H1 (cell line): ENCODE measurements around the gene ZSCAN29. TPM values are rescaled to one million over a fixed set of nuclear protein-coding genes. Genes with fewer than 3 reads are reported as not detected.

Experiments used
- CTCF ChIA-PET: fragments of 300-600 bp; sonication (Branson Sonifier 250); formaldehyde crosslinking; loops from one replicate; lab custom pipeline; 2021; ENCODE audit not compliant: partially characterized antibody; lab: Charles Lee
- POLR2A ChIA-PET: fragments of 300-600 bp; sonication (Branson Sonifier 250); formaldehyde crosslinking; loops from one replicate; lab custom pipeline; 2021; ENCODE audit warnings: inconsistent platforms; ENCODE audit not compliant: partially characterized antibody; lab: Charles Lee
- DNase-seq, 2 experiments: peaks; one replicate each; pipeline versions ENCODE4 v3.0.0 to v3.0.0-alpha.2; 2010 to 2022; ENCODE audit warnings: low spot score in 2 of 2, low read depth in 1 of 2, mixed read lengths in 1 of 2
- FAIRE-seq: peaks from 2 replicates; lab custom pipeline; 2011; peaks lifted over from hg19 to GRCh38; lab: Jason Lieb, UNC
- H2AFZ ChIP-seq: 2 replicates; pipeline ENCODE4 v1.8.1; 2012; ENCODE audit warnings: low read length, inconsistent platforms
- H2AK5ac ChIP-seq: 2 replicates; pipeline ENCODE4 v1.6.1; 2013; ENCODE audit warnings: low read depth, low read length
- H2BK120ac ChIP-seq: replicated peaks from 2 replicates; pipeline ENCODE3; 2013; ENCODE audit warnings: low read depth, low read length, inconsistent platforms
- H2BK12ac ChIP-seq: 2 replicates; pipeline ENCODE4 v1.6.1; 2013; ENCODE audit warnings: low read depth, low read length
- H2BK15ac ChIP-seq: 2 replicates; pipeline ENCODE4 v1.6.1; 2013; ENCODE audit warnings: low read length
- H2BK20ac ChIP-seq: 2 replicates; pipeline ENCODE4 v1.6.1; 2013; ENCODE audit warnings: low read length
- H2BK5ac ChIP-seq: 2 replicates; pipeline ENCODE4 v1.6.1; 2013; ENCODE audit warnings: low read depth, low read length
- H3K14ac ChIP-seq: 2 replicates; pipeline ENCODE4 v1.6.1; 2013; ENCODE audit warnings: inconsistent platforms; ENCODE audit not compliant: insufficient read length
- H3K18ac ChIP-seq: 2 replicates; pipeline ENCODE4 v1.6.1; 2013; ENCODE audit warnings: low read length; ENCODE audit errors: extremely low read depth
- H3K23ac ChIP-seq: 2 replicates; pipeline ENCODE4 v1.6.1; 2013; ENCODE audit warnings: inconsistent platforms; ENCODE audit not compliant: insufficient read length
- H3K23me2 ChIP-seq: 2 replicates; pipeline ENCODE4 v1.6.1; 2013; ENCODE audit warnings: low read depth, low read length
- H3K27ac ChIP-seq: 2 replicates; pipeline ENCODE4 v1.6.1; 2011; ENCODE audit warnings: low read depth, low read length, inconsistent platforms
- H3K27me3 ChIP-seq, 4 experiments: replicated peaks in 1 of 4; 1 replicate in 1 of 4; 2 replicates in 3 of 4; pipeline versions ENCODE4 v1.6.1 to v1.8.1; 2011 to 2013; ENCODE audit warnings: low read length in 3 of 4, mild to moderate bottlenecking in 3 of 4, inconsistent platforms in 2 of 4, mixed read lengths in 2 of 4, moderate library complexity in 1 of 4; ENCODE audit not compliant: control insufficient read depth in 3 of 4, insufficient read depth in 3 of 4; ENCODE audit errors: extremely low read depth in 1 of 4
- H3K36me3 ChIP-seq, 4 experiments: 2 replicates each; pipeline versions ENCODE4 v1.6.1 to v1.8.1; 2011 to 2013; ENCODE audit warnings: mild to moderate bottlenecking in 4 of 4, low read length in 3 of 4, moderate library complexity in 2 of 4, control low read depth in 1 of 4, inconsistent platforms in 1 of 4; ENCODE audit not compliant: insufficient read depth in 4 of 4, control insufficient read depth in 2 of 4
- H3K4ac ChIP-seq: replicated peaks from 2 replicates; pipeline ENCODE3; 2013; ENCODE audit warnings: low read length, low read depth, mixed read lengths, inconsistent platforms; ENCODE audit not compliant: insufficient read length
- H3K4me1 ChIP-seq, 4 experiments: replicated peaks in 1 of 4; 1 replicate in 1 of 4; 2 replicates in 3 of 4; pipeline versions ENCODE4 v1.6.1 to v1.8.1; 2011 to 2013; ENCODE audit warnings: low read length in 3 of 4, inconsistent platforms in 2 of 4, mixed read lengths in 1 of 4; ENCODE audit not compliant: insufficient read depth in 4 of 4, control insufficient read depth in 3 of 4
- H3K4me2 ChIP-seq, 2 experiments: 2 replicates each; pipeline versions ENCODE4 v1.6.1 to v1.8.1; 2011 to 2013; ENCODE audit warnings: low read depth in 2 of 2, low read length in 2 of 2, control low read depth in 1 of 2, inconsistent platforms in 1 of 2, mild to moderate bottlenecking in 1 of 2; ENCODE audit not compliant: insufficient read depth in 1 of 2
- H3K4me3 ChIP-seq, 4 experiments: fragments of 200-600, 300-600 bp in 1 of 4; sonication (generic), shearing (Covaris generic), sonication (Bioruptor Twin) in 1 of 4; 2 replicates each; pipeline versions ENCODE4 v1.5.1 to v1.8.1; 2011 to 2016; ENCODE audit warnings: low read length in 4 of 4, low read depth in 3 of 4, control low read depth in 2 of 4, inconsistent platforms in 2 of 4, mild to moderate bottlenecking in 2 of 4, mixed read lengths in 1 of 4, moderate library complexity in 1 of 4; ENCODE audit not compliant: insufficient read depth in 2 of 4; ENCODE audit errors: extremely low read depth in 1 of 4
- H3K56ac ChIP-seq: replicated peaks from 2 replicates; pipeline ENCODE3; 2013; ENCODE audit warnings: low read depth, mild to moderate bottlenecking, mixed read lengths, low read length, inconsistent platforms; ENCODE audit not compliant: insufficient read length
- H3K79me1 ChIP-seq: 2 replicates; pipeline ENCODE4 v1.6.1; 2013; ENCODE audit warnings: low read depth, low read length, control low read depth
- H3K79me2 ChIP-seq, 2 experiments: 2 replicates each; pipeline versions ENCODE4 v1.6.1 to v1.8.1; 2012 to 2013; ENCODE audit warnings: low read length in 2 of 2, mild to moderate bottlenecking in 2 of 2, inconsistent platforms in 1 of 2; ENCODE audit not compliant: insufficient read depth in 2 of 2, control insufficient read depth in 1 of 2
- H3K9ac ChIP-seq, 4 experiments: replicated peaks in 1 of 4; 1 replicate in 1 of 4; 2 replicates in 3 of 4; pipeline versions ENCODE4 v1.6.1 to v1.8.1; 2011 to 2013; ENCODE audit warnings: low read depth in 3 of 4, low read length in 3 of 4, control low read depth in 2 of 4, mild to moderate bottlenecking in 2 of 4, moderate library complexity in 2 of 4, inconsistent platforms in 1 of 4; ENCODE audit errors: extremely low read depth in 1 of 4
- H3K9me3 ChIP-seq, 2 experiments: 2 replicates each; pipeline versions ENCODE4 v1.6.1 to v1.8.1; 2012 to 2013; ENCODE audit warnings: mild to moderate bottlenecking in 2 of 2, moderate library complexity in 2 of 2, control low read depth in 1 of 2, inconsistent platforms in 1 of 2, low read depth in 1 of 2, low read length in 1 of 2, mixed read lengths in 1 of 2; ENCODE audit not compliant: insufficient read depth in 2 of 2
- H4K20me1 ChIP-seq, 2 experiments: replicated peaks in 1 of 2; 2 replicates each; pipeline versions ENCODE3 to v1.8.1; 2011 to 2013; ENCODE audit warnings: inconsistent platforms in 2 of 2, low read length in 2 of 2, mild to moderate bottlenecking in 1 of 2; ENCODE audit not compliant: insufficient read depth in 2 of 2, control insufficient read depth in 1 of 2
- H4K5ac ChIP-seq: 2 replicates; pipeline ENCODE4 v1.6.1; 2013; ENCODE audit warnings: low read length, low read depth, mixed read lengths, inconsistent platforms; ENCODE audit not compliant: insufficient read length
- H4K8ac ChIP-seq: 2 replicates; pipeline ENCODE4 v1.8.0; 2013; ENCODE audit warnings: mild to moderate bottlenecking, moderate library complexity, low read length, inconsistent platforms; ENCODE audit not compliant: insufficient read depth; ENCODE audit errors: extremely low read depth
- H4K91ac ChIP-seq: replicated peaks from 2 replicates; pipeline ENCODE3; 2013; ENCODE audit warnings: low read length, mixed read lengths, inconsistent platforms; ENCODE audit not compliant: insufficient read length
- POLR2A ChIP-seq, 2 experiments: IDR thresholded peaks; 1 replicate in 1 of 2; 2 replicates in 1 of 2; pipeline ENCODE4 v1.6.1; 2011; ENCODE audit warnings: low read depth in 2 of 2, low read length in 2 of 2, mild to moderate bottlenecking in 2 of 2; ENCODE audit errors: control extremely low read depth in 1 of 2
- RNF2 ChIP-seq: fragments of 200-900, 300-1000 bp; sonication (generic); IDR thresholded peaks from 2 replicates; pipeline ENCODE4 v1.7.1; 2016; ENCODE audit warnings: borderline replicate concordance, low read depth, mild to moderate bottlenecking, antibody characterized with exemption, low read length; ENCODE audit not compliant: poor library complexity, severe bottlenecking; ENCODE audit errors: missing control alignments
- WGBS, 2 experiments: shearing (Covaris generic) in 1 of 2; methylation state at CpG; one replicate each; pipeline versions ENCODE4 v1.1.6 to v1.1.7; 2013 to 2015; ENCODE audit warnings: low lambda C conversion rate in 2 of 2, mixed read lengths in 2 of 2, inconsistent platforms in 1 of 2, low coverage in 1 of 2, missing lambda C conversion rate in 1 of 2; ENCODE audit not compliant: insufficient replicate concordance in 2 of 2, insufficient coverage in 1 of 2, insufficient read length in 1 of 2; ENCODE audit errors: extremely low coverage in 1 of 2, missing lambda C conversion rate in 1 of 2; 5-methylcytosine and 5-hydroxymethylcytosine counted together
- polyA plus RNA-seq, 7 experiments: library from polyadenylated mRNA; depleted of rRNA in 3 of 7; stranded (reverse) in 5 of 7; unstranded in 2 of 7; fragments of >200 nt in 5 of 7; fragments of 200-250 nt in 2 of 7; gene quantifications; 1 replicate in 5 of 7; 2 replicates in 1 of 7; 4 replicates in 1 of 7; pipeline versions ENCODE4 v1.2.1 to v1.2.3, GENCODE V29; 2011 to 2013; ENCODE audit warnings: missing spikeins in 2 of 7, mixed read lengths in 2 of 7
- total RNA-seq: library from RNA; stranded (reverse); fragmentation: NEBNext Ultra II Directional; extraction: Animal tissue kit (Norgen Biotek cat#: 25700); gene quantifications from 2 replicates; pipeline ENCODE4 v1.2.1, GENCODE V29; 2021

ZSCAN29 gene
- total and polyA plus RNA-seq, 2 of the 8 experiments (the other 6 are each of a cell fraction or from before 2014, with no cell fraction given) = 6.4 to 41.3 TPM

GRCh38 chr15:43316971-43317346, 53.9 kb downstream of the ZSCAN29 start:
- no peak overlapping the region for H4K91ac ChIP-seq
- H3K23me2 ChIP-seq = no peaks in the 10 kb centered on the region
- no peak overlapping the region for H2AFZ ChIP-seq
- H3K18ac ChIP-seq = no peak overlapping the region
- H3K79me1 ChIP-seq = no peaks in the 10 kb centered on the region
- no peaks in the 10 kb centered on the region; a peak in 2 of 7 replicates for H3K27me3 ChIP-seq
- H2BK12ac ChIP-seq = no peak overlapping the region
- H3K4me1 ChIP-seq = peaks cover 0 to 3% (median 2%) of the 10 kb centered on the region in 4 experiments; a peak in 2 of 7 replicates
- H3K4me3 ChIP-seq = no peak overlapping the region
- WGBS, 2 experiments = 80% methylated on average over 1 of the region's 1 CpG; no CpG with 5 or more reads in 1 of the 2 experiments
- DNase-seq = no peak
- H3K4me2 ChIP-seq = no peak overlapping the region
- H3K27ac ChIP-seq = no peak overlapping the region
- H2BK120ac ChIP-seq = no peak overlapping the region
- H3K9ac ChIP-seq = no peak overlapping the region
- no peak overlapping the region for H4K5ac ChIP-seq
- H2BK20ac ChIP-seq = no peak overlapping the region
- H2BK15ac ChIP-seq = no peak overlapping the region
- no peak overlapping the region for H3K14ac ChIP-seq
- H2AK5ac ChIP-seq = no peak overlapping the region
- no peaks in the 10 kb centered on the region for H3K9me3 ChIP-seq
- no peaks in the 10 kb centered on the region for H3K36me3 ChIP-seq
- H3K56ac ChIP-seq = no peak overlapping the region
- H3K4ac ChIP-seq = no peak overlapping the region
- no peaks in the 10 kb centered on the region for H4K20me1 ChIP-seq
- no peak overlapping the region for H2BK5ac ChIP-seq
- H4K8ac ChIP-seq = no peak overlapping the region
- no peak for FAIRE-seq
- CTCF ChIA-PET = interaction anchor here (0.8 to 1.1 kb wide), 3 partner anchors 9 to 11 kb away, joined by 3 read pairs; no protein-coding TSS in a partner anchor
- no peaks in the 10 kb centered on the region for H3K79me2 ChIP-seq
- H3K23ac ChIP-seq = no peak overlapping the region
- POLR2A ChIA-PET = no interaction called here
- no peak for TF ChIP-seq POLR2A (IDR thresholded peaks at IDR 0.05; ENCODE audit: control extremely low read depth in 1 of 2, low read depth in 2 of 2, low read length in 2 of 2)
- TF ChIP-seq RNF2 = no peak
